GM12874 (cell line): ENCODE data around the gene TLE5.

Experiments used
- TF ChIP-seq, protein P1 (sequence below): IDR thresholded peaks from 2 replicates; pipeline ENCODE4 v1.5.1; 2011; ENCODE audit warnings: low read depth, mild to moderate bottlenecking, control low read depth, low read length, moderate library complexity; ENCODE audit not compliant: insufficient read depth

TLE5 gene

DNA sequence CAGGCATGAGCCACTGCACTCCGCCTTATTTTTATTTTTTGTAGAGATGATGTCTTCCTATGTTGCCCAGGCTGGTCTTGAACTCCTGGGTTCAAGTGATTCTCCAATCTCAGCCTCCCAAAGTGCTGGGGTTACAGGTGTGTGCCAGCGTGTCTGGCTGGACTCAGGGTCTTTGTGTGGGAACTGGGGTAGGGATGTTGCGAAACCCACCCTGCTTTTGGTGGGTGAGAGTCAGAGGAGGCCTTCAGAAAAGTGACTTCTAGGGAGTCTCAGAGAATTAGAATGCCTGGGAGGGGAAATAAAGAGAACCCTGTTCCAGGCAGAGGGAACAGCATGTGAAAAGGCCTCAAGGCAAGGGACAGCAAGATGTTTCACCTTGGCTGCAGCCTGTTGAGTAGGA is 13.2 kb downstream of the TLE5 start:
- TF ChIP-seq, protein P1, sequence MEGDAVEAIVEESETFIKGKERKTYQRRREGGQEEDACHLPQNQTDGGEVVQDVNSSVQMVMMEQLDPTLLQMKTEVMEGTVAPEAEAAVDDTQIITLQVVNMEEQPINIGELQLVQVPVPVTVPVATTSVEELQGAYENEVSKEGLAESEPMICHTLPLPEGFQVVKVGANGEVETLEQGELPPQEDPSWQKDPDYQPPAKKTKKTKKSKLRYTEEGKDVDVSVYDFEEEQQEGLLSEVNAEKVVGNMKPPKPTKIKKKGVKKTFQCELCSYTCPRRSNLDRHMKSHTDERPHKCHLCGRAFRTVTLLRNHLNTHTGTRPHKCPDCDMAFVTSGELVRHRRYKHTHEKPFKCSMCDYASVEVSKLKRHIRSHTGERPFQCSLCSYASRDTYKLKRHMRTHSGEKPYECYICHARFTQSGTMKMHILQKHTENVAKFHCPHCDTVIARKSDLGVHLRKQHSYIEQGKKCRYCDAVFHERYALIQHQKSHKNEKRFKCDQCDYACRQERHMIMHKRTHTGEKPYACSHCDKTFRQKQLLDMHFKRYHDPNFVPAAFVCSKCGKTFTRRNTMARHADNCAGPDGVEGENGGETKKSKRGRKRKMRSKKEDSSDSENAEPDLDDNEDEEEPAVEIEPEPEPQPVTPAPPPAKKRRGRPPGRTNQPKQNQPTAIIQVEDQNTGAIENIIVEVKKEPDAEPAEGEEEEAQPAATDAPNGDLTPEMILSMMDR = no peak

DNA sequence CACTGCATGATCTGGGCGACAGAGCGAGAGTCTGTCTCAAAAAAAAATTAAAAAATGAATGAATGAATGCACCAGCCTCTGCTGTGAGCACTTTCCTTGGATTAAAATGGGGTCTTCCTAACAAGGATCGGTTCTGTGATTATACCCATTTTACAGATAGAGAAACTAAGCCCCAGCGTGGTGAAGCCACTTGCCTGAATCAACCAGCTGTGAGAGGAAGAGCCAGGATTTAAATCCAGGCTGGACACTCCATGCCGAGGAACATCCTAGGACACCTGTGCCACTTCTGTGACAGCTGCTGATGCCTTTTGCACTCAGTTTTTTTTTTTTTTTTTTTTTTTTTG is 14.1 kb downstream of the TLE5 start:
- TF ChIP-seq, protein P1 = no peak

DNA sequence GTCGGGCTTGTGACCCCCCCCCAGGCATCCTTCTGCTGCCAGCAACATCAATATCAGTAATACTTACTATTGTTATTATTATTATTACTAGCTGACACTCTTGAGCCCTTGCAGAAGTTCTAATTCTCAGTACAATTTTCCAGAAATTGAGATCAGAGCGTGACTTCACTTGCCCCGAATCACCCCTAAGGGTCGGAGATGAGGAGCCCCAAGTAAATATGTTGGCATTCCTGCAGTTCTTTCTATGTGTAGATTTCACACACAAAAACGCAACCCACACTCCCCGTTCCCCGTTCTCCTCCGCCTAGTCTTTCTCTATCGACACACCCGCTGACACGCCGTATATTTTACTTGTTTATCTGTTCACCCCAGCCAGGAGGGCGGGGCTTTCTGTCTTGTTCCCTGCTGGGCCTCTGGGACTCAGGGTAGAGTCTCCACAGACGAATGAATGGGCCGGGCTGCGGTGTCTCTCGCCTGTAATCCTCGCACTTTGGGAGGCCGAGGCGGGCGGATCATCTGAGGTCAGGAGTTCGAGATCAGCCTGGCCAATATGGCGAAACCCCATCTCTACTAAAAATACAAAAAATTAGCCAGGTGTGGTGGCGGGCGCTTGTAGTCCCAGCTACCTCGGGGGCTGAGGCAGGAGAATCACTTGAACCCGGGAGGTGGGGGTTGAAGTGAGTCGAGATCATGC is 14.7 kb downstream of the TLE5 start:
- TF ChIP-seq, protein P1 = no peak

DNA sequence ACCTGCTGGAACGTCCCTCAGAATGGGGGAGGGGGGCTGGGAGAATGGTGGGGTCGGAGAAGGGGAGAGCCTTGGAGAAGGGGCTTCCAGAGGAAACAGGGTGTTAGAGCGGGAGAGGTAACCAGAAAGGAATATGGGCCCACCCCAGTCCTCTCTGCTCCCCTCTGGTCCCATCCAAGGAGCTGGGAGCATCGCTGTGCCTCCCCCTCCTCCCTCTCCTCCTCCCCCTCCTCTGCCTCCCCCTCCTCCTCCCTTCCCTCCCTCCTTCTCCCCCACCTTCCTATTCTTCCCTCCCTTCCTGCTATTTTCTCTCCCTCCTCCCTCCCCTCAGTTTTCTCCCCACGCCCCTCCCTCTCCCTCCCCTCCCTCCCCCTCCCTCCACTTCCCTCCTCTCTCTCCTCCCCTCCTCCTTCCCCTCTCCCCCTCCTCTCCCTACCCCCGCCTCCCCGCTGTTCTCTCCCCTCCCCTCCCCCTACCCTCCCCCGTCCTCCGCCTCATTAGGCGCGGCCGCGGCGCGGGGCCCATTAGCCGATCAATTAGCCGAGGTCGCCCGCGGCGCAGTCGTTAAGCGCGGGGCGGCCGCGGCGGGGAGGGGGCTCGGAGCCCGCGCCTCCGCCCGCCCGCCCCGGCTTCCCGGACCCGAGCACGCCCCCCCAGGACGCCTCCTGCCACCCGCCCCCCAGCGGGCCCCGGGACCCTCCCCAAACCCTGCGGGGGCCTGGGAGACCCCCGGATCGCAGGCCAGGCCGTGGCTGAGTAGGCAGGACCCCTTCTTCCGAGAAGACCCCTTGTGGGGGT is 15.4 kb downstream of the TLE5 start:
- TF ChIP-seq, protein P1 = no peak

DNA sequence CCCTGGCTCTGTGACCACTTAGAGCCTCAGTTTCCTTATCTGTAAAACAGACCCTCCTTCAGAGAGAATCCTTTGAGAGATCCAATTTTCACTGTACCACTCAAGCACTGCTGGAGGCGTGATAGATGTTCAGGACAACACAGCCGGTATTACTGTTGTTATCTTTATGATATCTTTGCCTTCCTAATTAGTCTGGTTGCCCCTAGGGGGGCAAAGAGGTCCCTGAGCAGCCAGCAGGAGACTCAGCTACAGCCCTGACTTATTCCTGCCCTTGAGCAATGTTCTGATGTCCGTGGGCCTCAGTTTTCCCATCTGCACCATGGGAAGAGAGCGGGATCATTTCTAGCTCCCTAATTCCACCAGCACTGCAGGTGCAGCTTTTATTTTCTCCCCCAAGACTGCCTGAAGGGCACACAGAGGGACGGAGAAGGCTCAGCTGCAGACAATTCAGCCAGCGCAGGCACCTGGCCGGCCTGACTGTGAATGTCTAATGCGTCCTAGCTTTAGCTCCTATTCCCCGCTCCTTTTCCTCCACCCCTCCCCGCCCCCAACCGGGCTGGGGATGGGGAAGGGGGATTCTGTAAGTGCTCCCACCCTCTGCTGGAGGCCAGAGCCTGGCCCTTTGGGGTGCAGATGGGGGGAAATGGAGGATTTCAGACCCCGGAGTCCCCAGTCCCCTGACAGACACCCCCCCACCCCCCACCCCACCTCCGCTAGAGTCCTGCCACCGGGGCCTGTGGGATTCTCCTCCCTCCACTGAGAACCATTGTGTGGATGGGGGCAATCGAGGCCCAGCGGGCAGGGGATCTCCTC is 16.2 kb downstream of the TLE5 start:
- TF ChIP-seq, protein P1 = no peak

DNA sequence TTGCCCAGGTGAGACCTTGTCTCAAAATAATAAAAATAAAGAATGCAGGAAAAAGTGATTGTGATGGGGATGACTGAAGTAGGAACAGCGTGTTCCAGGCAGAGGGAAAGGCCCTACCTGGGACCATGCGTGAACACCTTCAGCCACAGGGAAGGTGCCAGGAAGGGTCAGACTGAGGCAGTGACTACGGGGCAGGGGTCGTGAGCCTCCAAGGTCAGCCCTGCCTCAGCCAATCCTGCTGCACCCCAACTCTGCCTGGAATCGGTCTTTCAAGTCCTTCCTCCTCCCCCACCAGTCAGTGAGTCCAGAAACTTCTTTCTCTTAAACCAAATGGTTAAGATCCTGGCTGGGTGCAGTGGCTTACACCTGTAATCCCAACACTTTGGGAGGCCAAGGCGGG is 17.1 kb downstream of the TLE5 start:
- TF ChIP-seq, protein P1 = no peak

DNA sequence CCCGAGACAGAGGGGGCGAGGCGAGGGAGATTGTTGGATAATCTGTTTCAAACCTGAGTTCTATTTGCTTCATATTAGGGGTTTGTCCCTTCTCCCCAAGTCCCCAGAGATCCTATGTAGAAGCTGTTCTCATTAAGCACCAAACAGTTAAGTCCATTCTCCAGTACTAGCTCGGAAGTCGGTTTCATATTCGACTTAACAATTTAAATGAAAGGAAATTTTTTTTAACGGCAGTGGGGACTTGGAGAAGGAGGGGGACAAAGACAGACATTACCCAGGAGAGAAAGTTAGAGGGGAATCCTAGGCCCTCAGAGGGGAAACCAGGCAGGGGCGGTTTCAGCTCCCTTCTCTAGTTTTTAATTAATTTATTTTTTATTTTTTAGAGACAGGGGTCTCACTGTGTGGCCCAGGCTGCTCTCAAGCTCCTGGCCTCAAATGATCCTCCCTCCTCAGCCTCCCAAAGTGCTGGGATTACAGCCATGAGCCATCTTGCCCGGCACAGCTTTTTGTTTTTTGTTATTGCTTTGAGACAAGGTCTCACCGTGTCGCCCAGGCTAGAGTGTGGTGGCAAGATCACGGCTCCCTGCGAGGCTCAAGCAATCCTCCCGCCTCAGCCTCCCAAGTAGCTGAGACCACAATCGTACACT is 19.6 kb downstream of the TLE5 start:
- TF ChIP-seq, protein P1 = no peak
